B cell (primary cell): ENCODE data around the gene TP53BP2. TPM values are rescaled to one million over a fixed set of nuclear protein-coding genes. Genes with fewer than 3 reads are reported as not detected.
"Not testable (repeated sequence)": the region's sequence is repeated elsewhere in the genome, so short reads cannot be mapped to it uniquely, and the experiment has no call there.

Source experiments
- ATAC-seq: fragments of 200-7000 bp; cut with Tn5 transposase; one replicate; pipeline ENCODE4 v1.10.0; 2021; ENCODE audit warnings: low read depth, mild to moderate bottlenecking, moderate number of reproducible peaks, moderate library complexity
- CTCF ChIA-PET: fragments of 350-600 bp; sonication (Branson Sonifier 250); formaldehyde crosslinking; loops from one replicate; lab custom pipeline; 2021; ENCODE audit warnings: antibody characterized with exemption, inconsistent platforms; lab: Charles Lee
- POLR2A ChIA-PET: fragments of 350-600 bp; sonication (Branson Sonifier 250); formaldehyde crosslinking; loops from one replicate; lab custom pipeline; 2021; ENCODE audit warnings: antibody characterized with exemption; lab: Charles Lee
- DNase-seq: peaks from one replicate; pipeline ENCODE4 v3.0.0; 2013
- H2AFZ ChIP-seq: 2 replicates; pipeline ENCODE4 v1.6.1; 2012; ENCODE audit warnings: mild to moderate bottlenecking, low read depth, low read length; ENCODE audit not compliant: insufficient read depth, poor library complexity, severe bottlenecking
- H3K27ac ChIP-seq, 2 donors: 1 replicate in 1 of 2; 2 replicates in 1 of 2; pipeline ENCODE4 v1.5.1; 2012 to 2013; ENCODE audit warnings: low read length in 2 of 2, mild to moderate bottlenecking in 2 of 2, moderate library complexity in 1 of 2
- H3K27me3 ChIP-seq, 4 experiments: fragments of 200-600 bp in 1 of 4; sonication (generic) in 1 of 4; replicated peaks in 1 of 4; 1 replicate in 2 of 4; 2 replicates in 2 of 4; pipeline versions ENCODE4 v1.6.1 to v1.7.0; 2013 to 2016; ENCODE audit warnings: low read length in 3 of 4, mild to moderate bottlenecking in 2 of 4, mixed read lengths in 1 of 4, moderate library complexity in 1 of 4; ENCODE audit not compliant: insufficient read depth in 4 of 4, control insufficient read depth in 3 of 4; ENCODE audit errors: control extremely low read depth in 1 of 4
- H3K36me3 ChIP-seq, 2 experiments: replicated peaks in 1 of 2; 1 replicate in 1 of 2; 2 replicates in 1 of 2; pipeline versions ENCODE4 v1.6.1 to v1.7.1; 2013; ENCODE audit warnings: low read length in 1 of 2; ENCODE audit not compliant: insufficient read depth in 2 of 2, control insufficient read depth in 1 of 2; ENCODE audit errors: control extremely low read depth in 1 of 2, extremely low read depth in 1 of 2
- H3K4me1 ChIP-seq, 2 donors: fragments of 200-600 bp in 1 of 2; sonication (generic) in 1 of 2; 1 replicate in 1 of 2; 2 replicates in 1 of 2; pipeline versions ENCODE4 v1.5.1 to v1.6.1; 2013 to 2017; ENCODE audit warnings: low read length in 2 of 2; ENCODE audit not compliant: control insufficient read depth in 2 of 2, insufficient read depth in 2 of 2
- H3K4me2 ChIP-seq: replicated peaks from 2 replicates; pipeline ENCODE3; 2012; ENCODE audit warnings: mild to moderate bottlenecking, low read depth, low read length; ENCODE audit not compliant: poor library complexity, severe bottlenecking
- H3K4me3 ChIP-seq, 5 experiments: fragments of 200-600 bp in 1 of 5; sonication (generic) in 1 of 5; 1 replicate in 3 of 5; 2 replicates in 2 of 5; pipeline versions ENCODE4 v1.5.1 to v1.7.0; 2011 to 2016; ENCODE audit warnings: low read length in 4 of 5, mild to moderate bottlenecking in 4 of 5, low read depth in 2 of 5, control low read depth in 1 of 5, moderate library complexity in 1 of 5; ENCODE audit not compliant: insufficient read depth in 1 of 5; ENCODE audit errors: control extremely low read depth in 1 of 5, extremely low read depth in 1 of 5
- H3K79me2 ChIP-seq: fragments of 200-600 bp; sonication (generic); one replicate; pipeline ENCODE4 v1.6.0; 2016; ENCODE audit warnings: low read length; ENCODE audit not compliant: control insufficient read depth, insufficient read depth
- H3K9ac ChIP-seq: fragments of 200-600 bp; sonication (generic); 2 replicates; pipeline ENCODE4 v1.6.1; 2017; ENCODE audit warnings: mild to moderate bottlenecking, low read length, moderate library complexity
- H3K9me3 ChIP-seq, 3 donors: one replicate each; pipeline versions ENCODE4 v1.6.1 to v1.7.1; 2013; ENCODE audit warnings: low read length in 2 of 3; ENCODE audit not compliant: control insufficient read depth in 2 of 3, insufficient read depth in 1 of 3; ENCODE audit errors: control extremely low read depth in 1 of 3
- H4K20me1 ChIP-seq: 2 replicates; pipeline ENCODE4 v1.6.0; 2012; ENCODE audit warnings: mild to moderate bottlenecking, low read length; ENCODE audit not compliant: insufficient read depth, control insufficient read depth, poor library complexity, severe bottlenecking
- H3K27ac Mint-ChIP-seq: one replicate; pipeline ENCODE4 v1.8.0; 2021; ENCODE audit warnings: mixed read lengths
- H3K27me3 Mint-ChIP-seq: one replicate; pipeline ENCODE4 v1.8.0; 2021; ENCODE audit warnings: mixed read lengths
- H3K4me1 Mint-ChIP-seq: one replicate; pipeline ENCODE4 v1.8.0; 2021; ENCODE audit warnings: mixed read lengths
- H3K4me3 Mint-ChIP-seq: one replicate; pipeline ENCODE4 v1.8.0; 2021; ENCODE audit warnings: mixed read lengths
- H3K9me3 Mint-ChIP-seq: one replicate; pipeline ENCODE4 v1.8.0; 2022; ENCODE audit warnings: mixed read lengths; ENCODE audit not compliant: insufficient read depth
- EZH2 ChIP-seq: IDR thresholded peaks from 2 replicates; pipeline ENCODE4 v1.6.1; 2012; ENCODE audit warnings: borderline replicate concordance, low read depth, mild to moderate bottlenecking, moderate library complexity, low read length; ENCODE audit not compliant: insufficient read depth, poor library complexity, severe bottlenecking
- WGBS: methylation state at CpG from one replicate; pipeline ENCODE4 v1.1.5; 2013; ENCODE audit warnings: missing lambda C conversion rate; ENCODE audit not compliant: insufficient coverage; 5-methylcytosine and 5-hydroxymethylcytosine counted together
- intact Hi-C: fragments of 100-400 bp; cut with micrococcal nuclease; formaldehyde crosslinking; loops from one replicate; pipeline ENCODE4 v1.10.0; 2022
- polyA plus RNA-seq: library from polyadenylated mRNA; depleted of rRNA; stranded (reverse); fragments of >200 nt; gene quantifications from 2 replicates; pipeline ENCODE4 v1.2.3, GENCODE V29; 2012
- total RNA-seq, 2 donors: library from RNA; stranded (reverse); fragments of 120-200 nt in 1 of 2; gene quantifications; 1 replicate in 1 of 2; 2 replicates in 1 of 2; pipeline versions ENCODE4 v1.2.3 to v1.2.4, GENCODE V29; 2013 to 2022
- TF ChIP-seq, protein P1 (sequence below): fragments of 200-600 bp; IDR thresholded peaks from one replicate; pipeline ENCODE4 v1.8.0; 2022; ENCODE audit warnings: antibody characterized with exemption, mild to moderate bottlenecking

Gene TP53BP2
- total and polyA plus RNA-seq, 2 donors (not counting 1 experiment from before 2014, with no cell fraction given), result 10.8 to 40.0 TPM

DNA sequence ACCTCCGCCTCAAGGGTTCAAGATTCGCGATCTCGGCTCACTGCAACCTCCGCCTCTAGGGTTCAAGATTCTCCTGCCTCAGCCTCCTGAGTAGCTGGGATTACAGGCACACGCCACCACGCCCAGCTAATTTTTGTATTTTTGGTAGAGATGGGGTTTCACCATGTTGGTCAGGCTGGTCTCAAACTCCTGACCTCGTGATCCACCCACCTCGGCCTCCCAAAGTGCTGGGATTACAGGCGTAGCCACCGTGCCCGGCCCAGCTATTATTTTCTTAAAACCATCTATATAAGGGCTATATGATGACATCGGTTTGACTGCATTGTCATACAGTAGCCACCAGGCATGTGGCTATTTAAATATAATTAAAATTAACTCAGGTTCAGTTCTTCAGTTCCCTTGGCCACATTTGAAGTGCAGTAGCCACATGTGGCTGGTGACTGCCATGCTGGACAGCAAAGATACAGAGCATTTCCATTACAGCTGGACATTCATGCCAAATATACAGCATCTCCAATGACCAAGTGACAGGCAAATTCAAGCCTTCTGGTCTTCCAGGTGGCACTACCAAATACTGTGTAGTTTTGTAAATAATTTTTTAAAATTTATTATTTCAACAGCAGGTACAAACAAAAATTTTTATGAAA is 3.6 kb downstream of the TP53BP2 start:
- DNase-seq, POLR2A ChIA-PET, H3K4me2 ChIP-seq, H3K9me3 ChIP-seq, H2AFZ ChIP-seq, H3K9ac ChIP-seq, H3K27ac Mint-ChIP-seq, H3K27me3 ChIP-seq, H3K4me3 Mint-ChIP-seq, H3K27me3 Mint-ChIP-seq, H3K36me3 ChIP-seq, H3K9me3 Mint-ChIP-seq, H3K27ac ChIP-seq, H3K4me3 ChIP-seq, ATAC-seq: not testable (repeated sequence)
- Histone ChIP-seq H4K20me1 (peaks cover 44% of the 10 kb centered on the region), H3K4me1 (peaks cover 19 to 22% of the 10 kb centered on the region in 2 donors), H3K79me2 (peaks cover 90% of the 10 kb centered on the region)
- CTCF ChIA-PET, result interaction anchor here (0.7 to 3.5 kb wide), 5 partner anchors 9 to 143 kb away, joined by 3 to 14 read pairs (median 4); no protein-coding TSS in a partner anchor
- H3K4me1 Mint-ChIP-seq, result peaks cover 56% of the 10 kb centered on the region
- WGBS, result 96% methylated on average over 4 of the region's 13 CpGs
- intact Hi-C loops, result loop anchor here (10.0 kb wide), 1 partner anchor 493 kb away; the partner anchor contains the start of gene NVL

GRCh38 chr1:223840254-223840653 is 5.5 kb downstream of the TP53BP2 start:
- Histone ChIP-seq H4K20me1 (peaks cover 59% of the 10 kb centered on the region), H3K79me2 (peaks cover 96% of the 10 kb centered on the region), H3K4me2 (no peak overlapping the region), H3K27ac (no peak overlapping the region), H3K9ac (no peak overlapping the region), H3K9me3 (no peaks in the 10 kb centered on the region), H3K4me1 (peaks cover 26 to 27% of the 10 kb centered on the region in 2 donors), H2AFZ (no peak overlapping the region), H3K4me3 (no peak overlapping the region), H3K27me3 (no peaks in the 10 kb centered on the region), H3K36me3 (no peaks in the 10 kb centered on the region)
- POLR2A ChIA-PET, result no interaction called here
- CTCF ChIA-PET, result interaction anchor here (0.8 to 3.5 kb wide), 3 partner anchors 10 to 29 kb away, joined by 3 to 14 read pairs (median 4); no protein-coding TSS in a partner anchor
- no peak overlapping the region for H3K4me3 Mint-ChIP-seq
- no peak for TF ChIP-seq EZH2
- TF ChIP-seq, protein P1, sequence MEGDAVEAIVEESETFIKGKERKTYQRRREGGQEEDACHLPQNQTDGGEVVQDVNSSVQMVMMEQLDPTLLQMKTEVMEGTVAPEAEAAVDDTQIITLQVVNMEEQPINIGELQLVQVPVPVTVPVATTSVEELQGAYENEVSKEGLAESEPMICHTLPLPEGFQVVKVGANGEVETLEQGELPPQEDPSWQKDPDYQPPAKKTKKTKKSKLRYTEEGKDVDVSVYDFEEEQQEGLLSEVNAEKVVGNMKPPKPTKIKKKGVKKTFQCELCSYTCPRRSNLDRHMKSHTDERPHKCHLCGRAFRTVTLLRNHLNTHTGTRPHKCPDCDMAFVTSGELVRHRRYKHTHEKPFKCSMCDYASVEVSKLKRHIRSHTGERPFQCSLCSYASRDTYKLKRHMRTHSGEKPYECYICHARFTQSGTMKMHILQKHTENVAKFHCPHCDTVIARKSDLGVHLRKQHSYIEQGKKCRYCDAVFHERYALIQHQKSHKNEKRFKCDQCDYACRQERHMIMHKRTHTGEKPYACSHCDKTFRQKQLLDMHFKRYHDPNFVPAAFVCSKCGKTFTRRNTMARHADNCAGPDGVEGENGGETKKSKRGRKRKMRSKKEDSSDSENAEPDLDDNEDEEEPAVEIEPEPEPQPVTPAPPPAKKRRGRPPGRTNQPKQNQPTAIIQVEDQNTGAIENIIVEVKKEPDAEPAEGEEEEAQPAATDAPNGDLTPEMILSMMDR, result no peak
- H3K27me3 Mint-ChIP-seq, result no peaks in the 10 kb centered on the region
- no peaks in the 10 kb centered on the region for H3K9me3 Mint-ChIP-seq
- ATAC-seq (no peak), DNase-seq (no peak)
- peaks cover 49% of the 10 kb centered on the region for H3K4me1 Mint-ChIP-seq
- intact Hi-C loops, result loop anchor here (10.0 kb wide), 1 partner anchor 495 kb away; the partner anchor contains the start of gene NVL
- H3K27ac Mint-ChIP-seq, result no peak overlapping the region
